ENCODE data around the gene BCL2L11. TPM values are rescaled to one million over a fixed set of nuclear protein-coding genes. Genes with fewer than 3 reads are reported as not detected.

BCL2L11 gene
- total RNA-seq, 2 experiments from 2014 or later = 21.9 to 25.6 TPM

GRCh38 chr2:111176867-111177266 lies 56.2 kb downstream of the BCL2L11 start:
- CTCF ChIA-PET = no interaction called here
- intact Hi-C loops (cut with micrococcal nuclease) = no loop called here
- DNase-seq = no peak
- no peaks in the 10 kb centered on the region for H3K4me1 Mint-ChIP-seq (ENCODE audit: low read depth)
- H3K9me3 Mint-ChIP-seq = no peaks in the 10 kb centered on the region
- POLR2A ChIA-PET = no interaction called here
- H3K4me3 Mint-ChIP-seq = no peak overlapping the region
- peaks cover 11% of the 10 kb centered on the region for H3K27me3 Mint-ChIP-seq
- no peaks in the 10 kb centered on the region for H3K36me3 Mint-ChIP-seq
- no peak overlapping the region for H3K27ac Mint-ChIP-seq

- POLR2A ChIA-PET = no interaction called here
- Mint-ChIP-seq H3K27me3 (peaks cover 11% of the 10 kb centered on the region), H3K4me3 (no peak overlapping the region), H3K4me1 (ENCODE audit: low read depth) (no peaks in the 10 kb centered on the region), H3K9me3 (no peaks in the 10 kb centered on the region), H3K27ac (no peak overlapping the region), H3K36me3 (no peaks in the 10 kb centered on the region)
- intact Hi-C loops (cut with micrococcal nuclease) = no loop called here
- CTCF ChIA-PET = no interaction called here
- DNase-seq = no peak
Measured at GRCh38 chr2:111178296-111178695, 57.6 kb downstream of the BCL2L11 start.

GRCh38 chr2:111178730-111179405 lies 58.2 kb downstream of the BCL2L11 start:
- Mint-ChIP-seq H3K27ac (no peak overlapping the region), H3K27me3 (peaks cover 11% of the 10 kb centered on the region), H3K4me3 (no peak overlapping the region), H3K36me3 (no peaks in the 10 kb centered on the region), H3K4me1 (ENCODE audit: low read depth) (no peaks in the 10 kb centered on the region), H3K9me3 (no peaks in the 10 kb centered on the region)
- CTCF ChIA-PET = no interaction called here
- no peak for DNase-seq
- POLR2A ChIA-PET = no interaction called here
- intact Hi-C loops (cut with micrococcal nuclease) = no loop called here

- DNase-seq = no peak
- H3K4me3 Mint-ChIP-seq = no peak overlapping the region
- POLR2A ChIA-PET = no interaction called here
- H3K36me3 Mint-ChIP-seq = no peaks in the 10 kb centered on the region
- H3K27me3 Mint-ChIP-seq = peaks cover 5% of the 10 kb centered on the region
- H3K4me1 Mint-ChIP-seq (ENCODE audit: low read depth) = no peaks in the 10 kb centered on the region
- H3K27ac Mint-ChIP-seq = no peak overlapping the region
- intact Hi-C loops (cut with micrococcal nuclease) = no loop called here
- CTCF ChIA-PET = no interaction called here
- H3K9me3 Mint-ChIP-seq = no peaks in the 10 kb centered on the region
Measured at GRCh38 chr2:111182121-111182520, 61.4 kb downstream of the BCL2L11 start.

- H3K36me3 Mint-ChIP-seq = no peaks in the 10 kb centered on the region
- ChIA-PET POLR2A (no interaction called here), CTCF (no interaction called here)
- H3K9me3 Mint-ChIP-seq = no peaks in the 10 kb centered on the region
- H3K4me3 Mint-ChIP-seq = no peak overlapping the region
- intact Hi-C loops (cut with micrococcal nuclease) = no loop called here
- no peak overlapping the region for H3K27ac Mint-ChIP-seq
- no peak for DNase-seq
- no peaks in the 10 kb centered on the region for H3K4me1 Mint-ChIP-seq (ENCODE audit: low read depth)
- H3K27me3 Mint-ChIP-seq = peaks cover 5% of the 10 kb centered on the region
Measured at GRCh38 chr2:111182740-111183139, 62.0 kb downstream of the BCL2L11 start.

GRCh38 chr2:111184725-111185310 lies 64.1 kb downstream of the BCL2L11 start:
- Mint-ChIP-seq H3K4me1 (ENCODE audit: low read depth) (no peaks in the 10 kb centered on the region), H3K27me3 (peaks cover 3% of the 10 kb centered on the region), H3K4me3 (no peak overlapping the region), H3K27ac (no peak overlapping the region), H3K9me3 (no peaks in the 10 kb centered on the region), H3K36me3 (no peaks in the 10 kb centered on the region)
- DNase-seq = no peak
- POLR2A ChIA-PET = no interaction called here
- CTCF ChIA-PET = no interaction called here
- intact Hi-C loops (cut with micrococcal nuclease) = no loop called here

- no peak for DNase-seq
- Mint-ChIP-seq H3K27me3 (peaks cover 3% of the 10 kb centered on the region), H3K9me3 (no peaks in the 10 kb centered on the region), H3K4me1 (ENCODE audit: low read depth) (no peaks in the 10 kb centered on the region), H3K27ac (no peak overlapping the region), H3K4me3 (no peak overlapping the region), H3K36me3 (no peaks in the 10 kb centered on the region)
- CTCF ChIA-PET = no interaction called here
- intact Hi-C loops (cut with micrococcal nuclease) = no loop called here
- POLR2A ChIA-PET = no interaction called here
Measured at GRCh38 chr2:111185361-111186022, 64.8 kb downstream of the BCL2L11 start.

GRCh38 chr2:111186121-111186715 lies 65.5 kb downstream of the BCL2L11 start:
- Mint-ChIP-seq H3K27me3 (peaks cover 3% of the 10 kb centered on the region), H3K27ac (no peak overlapping the region), H3K4me1 (ENCODE audit: low read depth) (no peaks in the 10 kb centered on the region), H3K4me3 (no peak overlapping the region), H3K36me3 (no peaks in the 10 kb centered on the region), H3K9me3 (no peaks in the 10 kb centered on the region)
- DNase-seq = no peak
- ChIA-PET CTCF (no interaction called here), POLR2A (interaction anchor here (0.7 kb wide), 1 partner anchor 18 kb away, joined by 3 read pairs; no protein-coding TSS in a partner anchor)
- intact Hi-C loops (cut with micrococcal nuclease) = no loop called here

- POLR2A ChIA-PET = interaction anchor here (0.7 kb wide), 1 partner anchor 19 kb away, joined by 3 read pairs; no protein-coding TSS in a partner anchor
- Mint-ChIP-seq H3K9me3 (no peaks in the 10 kb centered on the region), H3K27ac (no peak overlapping the region), H3K27me3 (peaks cover 3% of the 10 kb centered on the region), H3K4me1 (ENCODE audit: low read depth) (no peaks in the 10 kb centered on the region), H3K4me3 (no peak overlapping the region), H3K36me3 (no peaks in the 10 kb centered on the region)
- no peak for DNase-seq
- intact Hi-C loops (cut with micrococcal nuclease) = no loop called here
- CTCF ChIA-PET = no interaction called here
Measured at GRCh38 chr2:111186933-111187332, 66.2 kb downstream of the BCL2L11 start.

GRCh38 chr2:111188681-111189080 lies 68.0 kb downstream of the BCL2L11 start:
- Mint-ChIP-seq H3K9me3 (no peaks in the 10 kb centered on the region), H3K27ac (no peak overlapping the region), H3K27me3 (peaks cover 3% of the 10 kb centered on the region), H3K4me3 (no peak overlapping the region), H3K4me1 (ENCODE audit: low read depth) (no peaks in the 10 kb centered on the region), H3K36me3 (no peaks in the 10 kb centered on the region)
- ChIA-PET POLR2A (no interaction called here), CTCF (no interaction called here)
- DNase-seq = no peak
- intact Hi-C loops (cut with micrococcal nuclease) = no loop called here

GRCh38 chr2:111189106-111189505 lies 68.4 kb downstream of the BCL2L11 start:
- DNase-seq = no peak
- ChIA-PET CTCF (no interaction called here), POLR2A (no interaction called here)
- no peak overlapping the region for H3K4me3 Mint-ChIP-seq
- H3K9me3 Mint-ChIP-seq = no peaks in the 10 kb centered on the region
- no peaks in the 10 kb centered on the region for H3K4me1 Mint-ChIP-seq (ENCODE audit: low read depth)
- H3K27me3 Mint-ChIP-seq = peaks cover 3% of the 10 kb centered on the region
- H3K27ac Mint-ChIP-seq = no peak overlapping the region
- intact Hi-C loops (cut with micrococcal nuclease) = no loop called here
- H3K36me3 Mint-ChIP-seq = no peaks in the 10 kb centered on the region

- no peaks in the 10 kb centered on the region for H3K4me1 Mint-ChIP-seq (ENCODE audit: low read depth)
- no peak overlapping the region for H3K27ac Mint-ChIP-seq
- no peaks in the 10 kb centered on the region for H3K27me3 Mint-ChIP-seq
- H3K4me3 Mint-ChIP-seq = no peak overlapping the region
- no peaks in the 10 kb centered on the region for H3K36me3 Mint-ChIP-seq
- CTCF ChIA-PET = no interaction called here
- no peak for DNase-seq
- H3K9me3 Mint-ChIP-seq = no peaks in the 10 kb centered on the region
- POLR2A ChIA-PET = no interaction called here
- intact Hi-C loops (cut with micrococcal nuclease) = no loop called here
Measured at GRCh38 chr2:111190816-111191540, 70.3 kb downstream of the BCL2L11 start.
